Fibroblast of villous mesenchyme (primary cell): ENCODE results near the gene NKX1-2. TPM values are rescaled to one million over a fixed set of nuclear protein-coding genes. Genes with fewer than 3 reads are reported as not detected.

Experiments used
- DNase-seq: peaks from one replicate; pipeline ENCODE4 v3.0.0-alpha.2; 2010; ENCODE audit warnings: low read depth
- H3K4me3 ChIP-seq: 2 replicates; pipeline ENCODE4 v1.5.1; 2011; ENCODE audit warnings: low read depth, mild to moderate bottlenecking, low read length
- total RNA-seq: library from RNA; depleted of rRNA; stranded (reverse); fragments of >200 nt; gene quantifications from 2 replicates; pipeline ENCODE4 v1.2.3, GENCODE V29; 2012
- TF ChIP-seq, protein P1 (sequence below): IDR thresholded peaks from 2 replicates; pipeline ENCODE4 v1.5.1; 2012; ENCODE audit warnings: low read depth, mild to moderate bottlenecking, low read length; ENCODE audit not compliant: insufficient read depth

NKX1-2 gene
- total RNA-seq, 1 donor = not detected

DNA sequence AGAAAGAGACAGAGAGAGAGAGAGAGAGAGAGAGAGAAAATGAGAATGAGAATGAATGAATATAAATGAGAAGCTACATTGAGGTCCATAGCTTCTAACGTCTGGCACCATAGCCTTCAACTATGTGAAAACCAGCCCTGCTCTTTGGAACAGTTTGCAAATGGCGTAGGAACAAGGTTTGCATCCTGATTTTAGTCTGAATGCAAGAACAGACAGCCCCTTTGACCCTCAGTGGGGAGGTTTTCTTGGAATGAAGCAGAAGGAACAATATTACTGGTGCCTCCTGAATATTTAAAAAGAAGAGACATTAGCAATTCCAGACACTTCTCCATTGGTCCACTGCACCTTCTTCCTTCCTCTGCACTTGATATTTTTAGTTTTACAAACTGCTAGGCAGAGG lies 34.8 kb upstream of the NKX1-2 start:
- DNase-seq = no peak
- H3K4me3 ChIP-seq = no peak overlapping the region
- TF ChIP-seq, protein P1, sequence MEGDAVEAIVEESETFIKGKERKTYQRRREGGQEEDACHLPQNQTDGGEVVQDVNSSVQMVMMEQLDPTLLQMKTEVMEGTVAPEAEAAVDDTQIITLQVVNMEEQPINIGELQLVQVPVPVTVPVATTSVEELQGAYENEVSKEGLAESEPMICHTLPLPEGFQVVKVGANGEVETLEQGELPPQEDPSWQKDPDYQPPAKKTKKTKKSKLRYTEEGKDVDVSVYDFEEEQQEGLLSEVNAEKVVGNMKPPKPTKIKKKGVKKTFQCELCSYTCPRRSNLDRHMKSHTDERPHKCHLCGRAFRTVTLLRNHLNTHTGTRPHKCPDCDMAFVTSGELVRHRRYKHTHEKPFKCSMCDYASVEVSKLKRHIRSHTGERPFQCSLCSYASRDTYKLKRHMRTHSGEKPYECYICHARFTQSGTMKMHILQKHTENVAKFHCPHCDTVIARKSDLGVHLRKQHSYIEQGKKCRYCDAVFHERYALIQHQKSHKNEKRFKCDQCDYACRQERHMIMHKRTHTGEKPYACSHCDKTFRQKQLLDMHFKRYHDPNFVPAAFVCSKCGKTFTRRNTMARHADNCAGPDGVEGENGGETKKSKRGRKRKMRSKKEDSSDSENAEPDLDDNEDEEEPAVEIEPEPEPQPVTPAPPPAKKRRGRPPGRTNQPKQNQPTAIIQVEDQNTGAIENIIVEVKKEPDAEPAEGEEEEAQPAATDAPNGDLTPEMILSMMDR = no peak

DNA sequence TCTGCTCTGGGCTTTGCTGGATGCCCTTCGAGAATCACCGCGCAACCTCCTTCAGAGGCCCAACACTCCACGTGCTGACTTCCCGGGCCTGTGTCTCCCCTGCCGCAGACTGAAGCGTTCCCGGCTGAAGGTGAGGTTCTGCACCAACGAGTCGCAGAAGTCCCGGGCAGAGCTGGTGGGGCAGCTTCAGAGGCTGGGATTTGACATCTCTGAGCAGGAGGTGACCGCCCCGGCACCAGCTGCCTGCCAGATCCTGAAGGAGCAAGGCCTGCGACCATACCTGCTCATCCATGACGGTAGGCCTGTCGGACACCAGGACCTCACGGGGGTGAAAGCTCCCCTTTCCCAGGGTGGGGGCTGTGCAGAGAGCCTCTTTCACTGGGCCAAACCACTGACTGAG lies 34.2 kb upstream of the NKX1-2 start:
- H3K4me3 ChIP-seq = no peak overlapping the region
- no peak for DNase-seq
- TF ChIP-seq, protein P1 = no peak

DNA sequence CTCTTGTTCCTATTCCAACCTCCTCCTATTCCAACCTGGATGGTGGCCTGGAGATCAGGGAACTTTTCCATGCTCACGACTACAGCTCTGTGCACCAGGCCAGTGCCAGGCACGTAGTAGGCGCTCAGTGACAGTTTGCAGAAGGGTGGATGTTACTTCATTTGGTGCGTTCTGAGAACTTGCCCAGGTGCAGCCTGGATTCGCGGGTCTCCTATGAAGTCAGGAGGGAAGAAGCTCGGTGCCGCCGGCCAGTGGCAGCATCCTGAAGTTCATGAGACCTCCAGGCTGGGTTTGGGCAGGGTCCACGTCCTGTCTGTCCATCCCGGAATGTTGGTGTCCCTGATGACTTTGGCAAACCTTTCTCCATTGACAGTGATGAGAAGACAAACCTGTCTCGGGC lies 33.0 kb upstream of the NKX1-2 start:
- H3K4me3 ChIP-seq = no peak overlapping the region
- DNase-seq = no peak
- TF ChIP-seq, protein P1 = no peak

DNA sequence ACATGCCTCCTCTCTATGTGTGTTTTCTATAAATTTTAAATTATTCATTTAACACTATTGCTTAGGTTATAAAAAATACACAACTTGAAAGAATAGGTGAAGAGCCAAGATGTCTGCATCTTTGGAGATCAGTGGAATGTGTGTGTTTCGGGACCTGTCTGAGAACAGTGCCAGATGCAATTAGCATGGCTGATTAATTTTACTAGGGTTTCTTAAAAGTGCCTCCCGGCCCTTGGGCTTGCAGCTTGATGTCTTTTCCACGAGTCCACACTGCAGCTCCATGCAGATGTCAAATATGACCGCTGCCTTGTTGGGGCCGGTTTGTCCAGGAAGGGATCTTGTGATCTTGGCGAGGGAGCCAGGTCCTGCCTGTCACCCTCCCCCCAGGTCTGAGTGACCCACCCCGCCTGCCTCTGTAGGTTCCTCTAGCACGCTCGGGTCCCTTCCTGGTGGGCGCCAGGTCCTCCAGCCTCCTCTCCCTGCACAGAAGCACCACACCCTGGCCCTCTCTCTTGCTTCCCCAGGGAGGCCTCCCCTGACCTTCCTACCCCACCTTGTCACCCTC lies 32.5 kb upstream of the NKX1-2 start:
- no peak overlapping the region for H3K4me3 ChIP-seq
- DNase-seq = no peak
- TF ChIP-seq, protein P1 = no peak

DNA sequence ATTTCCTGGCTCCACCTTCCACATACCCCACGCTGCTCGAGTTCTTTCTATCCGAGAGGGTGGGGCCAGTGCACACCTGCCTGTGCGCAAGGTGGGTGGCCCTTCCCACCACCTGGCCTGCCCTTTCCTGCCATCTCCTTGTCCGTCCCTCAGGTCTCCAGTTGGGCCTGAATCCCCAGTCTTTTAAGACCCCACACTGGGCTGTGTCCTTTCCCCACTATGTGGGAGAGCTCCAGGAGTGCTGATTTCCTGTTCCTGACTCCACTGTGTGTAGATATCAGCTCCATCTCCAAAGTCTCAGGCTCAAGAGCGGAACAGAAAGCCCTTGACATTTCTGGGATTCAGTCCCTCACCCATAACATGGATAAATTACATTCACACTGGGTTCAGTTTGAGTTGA lies 31.9 kb upstream of the NKX1-2 start:
- no peak overlapping the region for H3K4me3 ChIP-seq
- TF ChIP-seq, protein P1 = no peak
- DNase-seq = no peak

DNA sequence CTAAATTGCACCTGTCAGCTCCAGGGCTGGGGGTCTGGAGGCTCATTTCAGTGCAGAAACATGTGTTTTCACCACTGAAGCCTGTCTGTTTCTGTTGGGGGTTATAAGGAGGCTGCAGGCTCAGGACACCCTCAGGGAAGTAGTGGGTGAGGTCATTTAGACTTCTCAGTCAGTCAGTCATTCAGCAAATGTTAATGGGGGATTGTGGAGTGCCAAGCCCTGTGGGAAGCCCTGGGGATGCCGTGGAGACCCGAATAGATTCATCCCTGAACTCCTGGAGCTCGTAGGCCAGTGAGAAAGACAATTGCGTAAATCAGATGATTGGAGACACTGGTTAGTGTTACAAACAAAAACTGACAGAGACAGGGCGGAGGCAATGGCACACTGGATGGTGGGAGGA lies 31.0 kb upstream of the NKX1-2 start:
- no peak for DNase-seq
- H3K4me3 ChIP-seq = no peak overlapping the region
- TF ChIP-seq, protein P1 = no peak

DNA sequence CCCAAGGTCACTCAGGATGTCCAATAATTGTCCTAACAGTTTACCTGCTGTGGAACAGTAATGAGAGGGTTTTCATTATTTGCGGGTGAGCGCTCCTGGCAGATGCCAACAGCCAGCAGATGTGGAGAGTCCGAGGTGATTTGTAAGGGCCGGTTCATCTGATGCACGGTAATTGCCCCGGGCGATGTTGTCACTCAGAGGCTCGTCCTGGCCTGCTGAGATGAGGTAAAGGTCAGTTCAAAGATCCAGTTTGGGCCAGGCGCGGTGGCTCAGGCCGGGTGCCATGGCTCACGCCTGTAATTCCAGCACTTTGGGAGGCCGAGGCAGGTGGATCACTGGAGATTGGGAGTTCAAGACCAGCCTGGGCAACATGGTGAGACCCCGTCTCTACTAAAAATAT lies 28.7 kb upstream of the NKX1-2 start:
- DNase-seq = no peak
- TF ChIP-seq, protein P1 = no peak

More for the DNA sequence above, 28.7 kb upstream of the NKX1-2 start:
- H3K4me3 ChIP-seq = no peak overlapping the region
